Measurements from ENCODE around the gene CFAP210. TPM values are rescaled to one million over a fixed set of nuclear protein-coding genes. Genes with fewer than 3 reads are reported as not detected.
"Not testable (repeated sequence)": the region's sequence is repeated elsewhere in the genome, so short reads cannot be mapped to it uniquely, and the experiment has no call there.

Gene CFAP210
- total RNA-seq, 1 experiment from 2014 or later, result not detected

- BruUV-seq (replicated peaks); H3K9ac ChIP-seq (ENCODE audit: low read length); ATAC-seq; H2AFZ ChIP-seq (ENCODE audit: low read depth, low read length, poor library complexity, severe bottlenecking); H3K27me3 ChIP-seq (ENCODE audit: insufficient read depth, low read length); H3K9me3 ChIP-seq (ENCODE audit: control insufficient read depth in 1 of 2, insufficient read depth in 1 of 2, low read depth in 1 of 2, low read length in 2 of 2); POLR2A ChIA-PET; CTCF ChIA-PET; intact Hi-C loops (cut with micrococcal nuclease); H3K9me2 ChIP-seq (ENCODE audit: insufficient read depth); RAD21 ChIA-PET (ENCODE audit: low non-redundant PET in 1 of 2, low total read pairs in 2 of 2, uncharacterized antibody in 2 of 2, unreplicated experiment in 2 of 2); H3K4me3 ChIP-seq (replicated peaks in 1 of 2; ENCODE audit: low read depth in 1 of 2, low read length in 2 of 2); H3K4me1 ChIP-seq (ENCODE audit: control insufficient read depth in 1 of 2, insufficient read depth in 2 of 2, low read length in 2 of 2); DNase-seq (ENCODE audit: low read depth, low spot score); H3K4me2 ChIP-seq (ENCODE audit: low read length); H3K36me3 ChIP-seq (ENCODE audit: control insufficient read depth in 1 of 2, insufficient read depth in 2 of 2, low read length in 2 of 2); H3K27ac ChIP-seq (ENCODE audit: low read depth, low read length): not testable (repeated sequence)
- H3K79me2 ChIP-seq (ENCODE audit: insufficient read depth, low read length), result peaks cover 100% of the 10 kb centered on the region
- H4K20me1 ChIP-seq (ENCODE audit: insufficient read depth), result peaks cover 26% of the 10 kb centered on the region
Measured at GRCh38 chr2:169596546-169596945, 97.7 kb downstream of the CFAP210 start.

Other genes starting within 250 kb of the CFAP210 start
- 4.6 TPM for gene BBS5, start 214.9 kb downstream of the CFAP210 start, total RNA-seq (2021; ENCODE audit: unreplicated experiment)
- 0.15 TPM for gene KLHL41, start 184.7 kb downstream of the CFAP210 start, total RNA-seq (2021; ENCODE audit: unreplicated experiment)
- 37.6 TPM for gene FASTKD1, start 120.5 kb downstream of the CFAP210 start, total RNA-seq (2021; ENCODE audit: unreplicated experiment)
- 55.3 TPM for gene PPIG, start 110.1 kb downstream of the CFAP210 start, total RNA-seq (2021; ENCODE audit: unreplicated experiment)
- gene PHOSPHO2, start 64 bp upstream of the CFAP210 start, total RNA-seq (2021; ENCODE audit: unreplicated experiment), result 2.8 TPM
- 27.8 TPM for gene KLHL23, start 39.4 kb upstream of the CFAP210 start, total RNA-seq (2021; ENCODE audit: unreplicated experiment)
- 117 TPM for gene SSB, start 104.5 kb upstream of the CFAP210 start, total RNA-seq (2021; ENCODE audit: unreplicated experiment)
- gene METTL5, start 130.5 kb upstream of the CFAP210 start, total RNA-seq (2021; ENCODE audit: unreplicated experiment), result 103 TPM
- 29.5 TPM for gene UBR3, start 133.0 kb upstream of the CFAP210 start, total RNA-seq (2021; ENCODE audit: unreplicated experiment)

Measured in HCT116 (cell line).